GM12873 (cell line): ENCODE data around the gene ANXA3.

Source experiments
- TF ChIP-seq, protein P1 (sequence below): IDR thresholded peaks from 2 replicates; pipeline ENCODE4 v1.5.1; 2012; ENCODE audit warnings: low read depth, mild to moderate bottlenecking, moderate library complexity, low read length, control low read depth; ENCODE audit not compliant: insufficient read depth; ENCODE audit errors: missing control alignments

ANXA3 gene

GRCh38 chr4:78543424-78544125 lies 8.0 kb upstream of the ANXA3 start:
- TF ChIP-seq, protein P1, sequence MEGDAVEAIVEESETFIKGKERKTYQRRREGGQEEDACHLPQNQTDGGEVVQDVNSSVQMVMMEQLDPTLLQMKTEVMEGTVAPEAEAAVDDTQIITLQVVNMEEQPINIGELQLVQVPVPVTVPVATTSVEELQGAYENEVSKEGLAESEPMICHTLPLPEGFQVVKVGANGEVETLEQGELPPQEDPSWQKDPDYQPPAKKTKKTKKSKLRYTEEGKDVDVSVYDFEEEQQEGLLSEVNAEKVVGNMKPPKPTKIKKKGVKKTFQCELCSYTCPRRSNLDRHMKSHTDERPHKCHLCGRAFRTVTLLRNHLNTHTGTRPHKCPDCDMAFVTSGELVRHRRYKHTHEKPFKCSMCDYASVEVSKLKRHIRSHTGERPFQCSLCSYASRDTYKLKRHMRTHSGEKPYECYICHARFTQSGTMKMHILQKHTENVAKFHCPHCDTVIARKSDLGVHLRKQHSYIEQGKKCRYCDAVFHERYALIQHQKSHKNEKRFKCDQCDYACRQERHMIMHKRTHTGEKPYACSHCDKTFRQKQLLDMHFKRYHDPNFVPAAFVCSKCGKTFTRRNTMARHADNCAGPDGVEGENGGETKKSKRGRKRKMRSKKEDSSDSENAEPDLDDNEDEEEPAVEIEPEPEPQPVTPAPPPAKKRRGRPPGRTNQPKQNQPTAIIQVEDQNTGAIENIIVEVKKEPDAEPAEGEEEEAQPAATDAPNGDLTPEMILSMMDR = no peak

- TF ChIP-seq, protein P1 = no peak
Observed at GRCh38 chr4:78544678-78545077, 6.9 kb upstream of the ANXA3 start.

- TF ChIP-seq, protein P1 = no peak
Observed at GRCh38 chr4:78545275-78546246, 6.0 kb upstream of the ANXA3 start.

DNA sequence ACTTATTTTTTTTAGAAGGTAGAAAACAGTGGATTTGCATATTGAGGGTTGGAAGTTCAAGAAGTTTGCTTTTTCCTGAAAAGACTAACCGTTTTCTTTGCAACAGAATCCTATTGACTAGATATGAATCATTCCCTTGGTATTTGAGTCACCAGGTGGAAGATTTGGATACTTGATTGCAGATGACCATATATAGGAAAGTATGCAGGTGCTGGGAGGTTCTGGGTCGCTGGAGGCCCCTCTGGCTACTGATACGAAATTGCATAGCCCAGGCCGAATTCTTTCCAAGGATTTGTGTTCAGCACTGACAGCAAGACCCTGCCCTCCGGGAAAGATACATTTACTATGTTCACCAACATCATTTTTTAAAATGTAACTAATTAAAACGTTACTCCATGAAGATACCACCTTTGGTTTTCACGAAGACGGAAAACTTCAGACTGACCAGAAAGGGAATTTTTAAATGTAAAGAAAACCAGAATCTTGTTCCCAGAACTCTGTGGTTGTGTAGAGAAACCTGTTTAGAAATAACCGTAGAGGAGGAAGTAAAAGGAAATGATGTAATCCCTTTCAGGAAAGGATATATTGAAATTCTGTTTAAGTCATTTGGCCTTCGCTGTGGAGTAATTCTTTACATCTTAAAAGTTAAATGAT lies 946 bp downstream of the ANXA3 start:
- TF ChIP-seq, protein P1 = no peak

GRCh38 chr4:78553043-78553396 lies 1.4 kb downstream of the ANXA3 start:
- TF ChIP-seq, protein P1 = no peak

GRCh38 chr4:78553529-78554060 lies 2.0 kb downstream of the ANXA3 start:
- TF ChIP-seq, protein P1 = no peak
